HL-60 (cell line): ENCODE measurements around the gene TH.

Source experiments
- DNase-seq, 2 experiments: peaks; one replicate each; pipeline ENCODE4 v3.0.0-alpha.2; 2010 to 2020; ENCODE audit warnings: low read depth in 1 of 2, low spot score in 1 of 2
- H3K27ac ChIP-seq: fragments of 250-450 bp; sonication (Bioruptor Pico); replicated peaks from 2 replicates; pipeline ENCODE4 v1.5.1; 2020; ENCODE audit warnings: mild to moderate bottlenecking, moderate library complexity
- H3K27me3 ChIP-seq: fragments of 250-450 bp; sonication (Bioruptor Pico); 2 replicates; pipeline ENCODE4 v1.5.1; 2021; ENCODE audit warnings: mild to moderate bottlenecking, moderate library complexity; ENCODE audit not compliant: insufficient read depth, poor library complexity, severe bottlenecking
- H3K4me3 ChIP-seq: replicated peaks from 2 replicates; pipeline ENCODE4 v1.5.1; 2011; ENCODE audit warnings: mild to moderate bottlenecking, control low read depth, low read length; ENCODE audit not compliant: insufficient read depth
- CTCF ChIP-seq: IDR thresholded peaks from one replicate; pipeline ENCODE4 v1.5.1; 2011; ENCODE audit warnings: low read length, control low read depth, inconsistent platforms; ENCODE audit not compliant: insufficient read depth
- GABPA ChIP-seq: IDR thresholded peaks from 2 replicates; pipeline ENCODE4 v1.6.1; 2012; ENCODE audit warnings: low read depth
- POLR2AphosphoS5 ChIP-seq: IDR thresholded peaks from 2 replicates; pipeline ENCODE4 v1.6.1; 2012; ENCODE audit warnings: low read depth
- REST ChIP-seq: IDR thresholded peaks from 2 replicates; pipeline ENCODE4 v1.6.1; 2012; ENCODE audit warnings: low read depth; ENCODE audit not compliant: insufficient replicate concordance
- SPI1 ChIP-seq: IDR thresholded peaks from 2 replicates; pipeline ENCODE4 v1.6.1; 2012; ENCODE audit warnings: low read depth, mild to moderate bottlenecking, borderline replicate concordance

Gene TH

GRCh38 chr11:2130881-2131352 lies 40.7 kb downstream of the TH start:
- TF ChIP-seq POLR2AphosphoS5, result no peak
- no peak for TF ChIP-seq CTCF
- TF ChIP-seq GABPA, result no peak
- no peak for TF ChIP-seq REST
- no peak for TF ChIP-seq SPI1
- H3K4me3 ChIP-seq, result no peak overlapping the region
- peaks cover 31% of the 10 kb centered on the region for H3K27me3 ChIP-seq
- H3K27ac ChIP-seq, result no peak overlapping the region
- DNase-seq, result no peak

- Histone ChIP-seq H3K27ac (no peak overlapping the region), H3K27me3 (peaks cover 24% of the 10 kb centered on the region), H3K4me3 (no peak overlapping the region)
- no peak for TF ChIP-seq SPI1
- TF ChIP-seq GABPA, result no peak
- no peak for TF ChIP-seq CTCF
- no peak for TF ChIP-seq REST
- TF ChIP-seq POLR2AphosphoS5, result no peak
- no peak for DNase-seq
These were observed 41.8 kb downstream of the TH start for GRCh38 chr11:2129699-2130366.

GRCh38 chr11:2129308-2129698 lies 42.3 kb downstream of the TH start:
- TF ChIP-seq GABPA, result no peak
- no peak for TF ChIP-seq REST
- no peak for TF ChIP-seq POLR2AphosphoS5
- no peak for TF ChIP-seq CTCF
- TF ChIP-seq SPI1, result no peak
- DNase-seq, result no peak
- Histone ChIP-seq H3K27me3 (peaks cover 20% of the 10 kb centered on the region), H3K27ac (no peak overlapping the region), H3K4me3 (no peak overlapping the region)
